Osteoblast (primary cell): ENCODE data around the gene SHTN1. TPM values are rescaled to one million over a fixed set of nuclear protein-coding genes. Genes with fewer than 3 reads are reported as not detected.

Experiments used
- DNase-seq: peaks from one replicate; pipeline ENCODE4 v3.0.0; 2011; ENCODE audit warnings: low spot score, mixed read lengths; ENCODE audit not compliant: insufficient read length; ENCODE audit errors: missing footprints
- H2AFZ ChIP-seq: 2 replicates; pipeline ENCODE4 v1.6.0; 2011; ENCODE audit warnings: mild to moderate bottlenecking, low read length
- H3K27ac ChIP-seq: 2 replicates; pipeline ENCODE4 v1.5.1; 2011; ENCODE audit warnings: mild to moderate bottlenecking, low read depth, low read length, moderate library complexity
- H3K27me3 ChIP-seq: 2 replicates; pipeline ENCODE4 v1.6.0; 2012; ENCODE audit warnings: mild to moderate bottlenecking, control low read depth, inconsistent platforms, low read length, moderate library complexity; ENCODE audit not compliant: insufficient read depth
- H3K36me3 ChIP-seq: 2 replicates; pipeline ENCODE4 v1.5.1; 2011; ENCODE audit warnings: mild to moderate bottlenecking, low read length, control low read depth, moderate library complexity; ENCODE audit not compliant: insufficient read depth
- H3K4me1 ChIP-seq: 2 replicates; pipeline ENCODE4 v1.5.1; 2011; ENCODE audit warnings: mild to moderate bottlenecking, low read length, control low read depth, moderate library complexity; ENCODE audit not compliant: insufficient read depth
- H3K4me2 ChIP-seq: 2 replicates; pipeline ENCODE4 v1.6.0; 2011; ENCODE audit warnings: mild to moderate bottlenecking, low read length; ENCODE audit not compliant: insufficient read depth
- H3K4me3 ChIP-seq: fragments of 200-600 bp; sonication (generic); 3 replicates; pipeline ENCODE4 v1.5.1; 2012; ENCODE audit warnings: mild to moderate bottlenecking, low read length, inconsistent platforms; ENCODE audit not compliant: insufficient read depth
- H3K79me2 ChIP-seq: 2 replicates; pipeline ENCODE4 v1.6.0; 2012; ENCODE audit warnings: mild to moderate bottlenecking, low read length, control low read depth, inconsistent platforms; ENCODE audit not compliant: insufficient read depth
- H3K9me3 ChIP-seq: 2 replicates; pipeline ENCODE4 v1.5.1; 2011; ENCODE audit warnings: low read depth, low read length, control low read depth
- H4K20me1 ChIP-seq: 2 replicates; pipeline ENCODE4 v1.6.0; 2012; ENCODE audit warnings: mild to moderate bottlenecking, low read length, control low read depth; ENCODE audit not compliant: insufficient read depth
- total RNA-seq: library from RNA; depleted of rRNA; stranded (reverse); fragments of >200 nt; gene quantifications from 2 replicates; pipeline ENCODE4 v1.2.3, GENCODE V29; 2012
- TF ChIP-seq, protein P1 (sequence below): IDR thresholded peaks from 2 replicates; pipeline ENCODE4 v1.5.1; 2011; ENCODE audit warnings: mild to moderate bottlenecking, low read depth, low read length, moderate library complexity; ENCODE audit errors: extremely low read depth

SHTN1 gene, protein sequence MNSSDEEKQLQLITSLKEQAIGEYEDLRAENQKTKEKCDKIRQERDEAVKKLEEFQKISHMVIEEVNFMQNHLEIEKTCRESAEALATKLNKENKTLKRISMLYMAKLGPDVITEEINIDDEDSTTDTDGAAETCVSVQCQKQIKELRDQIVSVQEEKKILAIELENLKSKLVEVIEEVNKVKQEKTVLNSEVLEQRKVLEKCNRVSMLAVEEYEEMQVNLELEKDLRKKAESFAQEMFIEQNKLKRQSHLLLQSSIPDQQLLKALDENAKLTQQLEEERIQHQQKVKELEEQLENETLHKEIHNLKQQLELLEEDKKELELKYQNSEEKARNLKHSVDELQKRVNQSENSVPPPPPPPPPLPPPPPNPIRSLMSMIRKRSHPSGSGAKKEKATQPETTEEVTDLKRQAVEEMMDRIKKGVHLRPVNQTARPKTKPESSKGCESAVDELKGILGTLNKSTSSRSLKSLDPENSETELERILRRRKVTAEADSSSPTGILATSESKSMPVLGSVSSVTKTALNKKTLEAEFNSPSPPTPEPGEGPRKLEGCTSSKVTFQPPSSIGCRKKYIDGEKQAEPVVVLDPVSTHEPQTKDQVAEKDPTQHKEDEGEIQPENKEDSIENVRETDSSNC
- 2.2 and 2.4 TPM in 2 replicates for total RNA-seq

DNA sequence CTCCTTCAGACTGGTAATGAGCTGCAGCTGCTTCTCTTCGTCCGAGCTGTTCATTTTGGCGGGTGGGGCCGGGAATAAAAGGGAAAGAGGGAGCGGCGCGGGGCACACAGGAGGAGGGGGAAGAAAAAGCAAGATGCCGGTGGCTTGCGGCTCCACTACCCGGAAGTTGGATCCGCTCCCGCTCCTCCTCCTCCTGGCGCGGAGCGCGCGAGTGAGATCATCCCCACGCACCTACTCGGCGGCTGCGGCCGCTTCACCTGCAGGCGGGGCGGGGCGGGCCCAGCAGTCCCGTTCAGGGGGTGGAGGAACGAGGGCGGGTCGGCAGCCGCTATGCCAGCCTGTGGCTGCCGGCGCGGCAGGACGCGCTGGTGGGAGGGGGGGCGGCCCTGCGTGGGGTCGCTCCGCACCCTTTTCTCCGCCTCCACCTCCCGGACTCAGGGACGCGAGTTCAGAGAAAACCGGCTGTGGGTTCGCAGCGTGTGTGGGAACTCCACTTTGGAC lies at the start of gene SHTN1:
SHTN1 (minus strand) TSS at position 162 of the 501 bp plus-strand sequence; CDS start at position 54, 108 bp downstream.
- Histone ChIP-seq H3K27ac (no peak within 1 kb of the TSS), H3K9me3 (no peaks in the 10 kb centered on the region), H3K79me2 (no peaks in the 10 kb centered on the region), H2AFZ (peak within 1 kb of the TSS; percentile 94), H4K20me1 (no peaks in the 10 kb centered on the region), H3K27me3 (peaks cover 5% of the 10 kb centered on the region), H3K36me3 (no peaks in the 10 kb centered on the region), H3K4me2 (peak within 1 kb of the TSS; percentile 85), H3K4me3 (peak within 1 kb of the TSS; percentile 83), H3K4me1 (no peaks in the 10 kb centered on the region)
- peak; percentile 89 for DNase-seq
- TF ChIP-seq, protein P1, sequence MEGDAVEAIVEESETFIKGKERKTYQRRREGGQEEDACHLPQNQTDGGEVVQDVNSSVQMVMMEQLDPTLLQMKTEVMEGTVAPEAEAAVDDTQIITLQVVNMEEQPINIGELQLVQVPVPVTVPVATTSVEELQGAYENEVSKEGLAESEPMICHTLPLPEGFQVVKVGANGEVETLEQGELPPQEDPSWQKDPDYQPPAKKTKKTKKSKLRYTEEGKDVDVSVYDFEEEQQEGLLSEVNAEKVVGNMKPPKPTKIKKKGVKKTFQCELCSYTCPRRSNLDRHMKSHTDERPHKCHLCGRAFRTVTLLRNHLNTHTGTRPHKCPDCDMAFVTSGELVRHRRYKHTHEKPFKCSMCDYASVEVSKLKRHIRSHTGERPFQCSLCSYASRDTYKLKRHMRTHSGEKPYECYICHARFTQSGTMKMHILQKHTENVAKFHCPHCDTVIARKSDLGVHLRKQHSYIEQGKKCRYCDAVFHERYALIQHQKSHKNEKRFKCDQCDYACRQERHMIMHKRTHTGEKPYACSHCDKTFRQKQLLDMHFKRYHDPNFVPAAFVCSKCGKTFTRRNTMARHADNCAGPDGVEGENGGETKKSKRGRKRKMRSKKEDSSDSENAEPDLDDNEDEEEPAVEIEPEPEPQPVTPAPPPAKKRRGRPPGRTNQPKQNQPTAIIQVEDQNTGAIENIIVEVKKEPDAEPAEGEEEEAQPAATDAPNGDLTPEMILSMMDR = no peak

DNA sequence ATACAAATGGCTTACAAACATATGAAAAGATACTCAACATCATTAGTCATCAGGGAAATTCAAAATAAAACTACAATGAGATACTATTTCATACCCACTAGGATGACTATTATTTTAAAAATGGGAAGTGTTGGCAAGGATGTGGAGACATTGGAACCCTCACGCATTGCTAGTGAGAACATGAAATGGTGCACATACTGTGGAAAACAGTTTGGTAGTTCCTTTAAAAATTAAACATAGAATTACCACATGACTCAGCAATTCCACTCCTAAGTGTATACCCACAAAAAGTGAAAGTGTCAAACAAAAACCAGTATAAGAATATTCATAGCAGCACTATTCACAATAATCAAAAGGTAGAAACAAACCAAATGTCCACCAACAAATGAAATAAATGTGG lies 48.5 kb upstream of the SHTN1 start:
- TF ChIP-seq, protein P1 = no peak
- Histone ChIP-seq H3K9me3 (peaks cover 1% of the 10 kb centered on the region), H3K4me3 (no peak overlapping the region), H3K27ac (no peak overlapping the region), H3K4me2 (no peak overlapping the region), H3K79me2 (no peaks in the 10 kb centered on the region), H3K4me1 (no peaks in the 10 kb centered on the region), H4K20me1 (no peaks in the 10 kb centered on the region), H3K27me3 (no peaks in the 10 kb centered on the region), H3K36me3 (no peaks in the 10 kb centered on the region), H2AFZ (no peak overlapping the region)
- no peak for DNase-seq

GRCh38 chr10:117047947-117048346 lies 43.0 kb upstream of the SHTN1 start:
- H3K4me1 ChIP-seq = no peaks in the 10 kb centered on the region
- H3K27me3 ChIP-seq = no peaks in the 10 kb centered on the region
- no peaks in the 10 kb centered on the region for H3K79me2 ChIP-seq
- no peak overlapping the region for H3K27ac ChIP-seq
- no peak for DNase-seq
- no peaks in the 10 kb centered on the region for H4K20me1 ChIP-seq
- no peak overlapping the region for H3K4me2 ChIP-seq
- peaks cover 1% of the 10 kb centered on the region for H3K9me3 ChIP-seq
- H3K4me3 ChIP-seq = no peak overlapping the region
- no peaks in the 10 kb centered on the region for H3K36me3 ChIP-seq
- H2AFZ ChIP-seq = no peak overlapping the region
- TF ChIP-seq, protein P1 = no peak

DNA sequence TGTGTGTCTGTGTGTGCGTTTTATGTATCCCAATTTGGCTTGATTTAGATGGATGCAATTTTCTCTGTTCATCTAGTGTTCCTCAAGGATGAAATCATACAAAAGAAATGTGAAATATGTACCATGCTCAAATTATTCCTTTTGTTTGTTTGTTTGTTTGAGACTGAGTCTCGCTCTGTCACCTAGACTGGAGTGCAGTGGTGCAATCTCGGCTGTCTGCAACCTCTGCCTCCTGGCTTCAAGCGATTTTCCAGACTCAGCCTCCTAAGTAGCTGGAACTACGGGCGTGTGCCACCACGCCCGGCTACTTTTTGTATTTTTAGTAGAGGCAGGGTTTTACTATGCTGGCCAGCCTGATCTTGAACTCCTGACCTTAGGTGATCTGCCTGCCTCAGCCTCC lies 11.3 kb upstream of the SHTN1 start:
- Histone ChIP-seq H3K27me3 (no peaks in the 10 kb centered on the region), H3K36me3 (no peaks in the 10 kb centered on the region), H3K79me2 (no peaks in the 10 kb centered on the region), H3K9me3 (no peaks in the 10 kb centered on the region), H3K4me2 (no peak overlapping the region), H3K27ac (no peak overlapping the region), H4K20me1 (no peaks in the 10 kb centered on the region), H2AFZ (no peak overlapping the region), H3K4me1 (no peaks in the 10 kb centered on the region), H3K4me3 (no peak overlapping the region)
- no peak for DNase-seq
- TF ChIP-seq, protein P1 = no peak
